K562 (cell line): Measurements from ENCODE around the gene ERICH2. TPM values are rescaled to one million over a fixed set of nuclear protein-coding genes. Genes with fewer than 3 reads are reported as not detected.

Experiments
- BCOR ChIP-seq: fragments of 450-650 bp; IDR thresholded peaks from 2 replicates; pipeline ENCODE4 v1.6.1; 2016
- BRF1 ChIP-seq: IDR thresholded peaks from 3 replicates; pipeline ENCODE4 v1.6.1; 2011; ENCODE audit warnings: borderline replicate concordance, mild to moderate bottlenecking; ENCODE audit not compliant: insufficient read length; ENCODE audit errors: extremely low read depth
- CHD2 ChIP-seq: IDR thresholded peaks from 2 replicates; pipeline ENCODE4 v1.6.1; 2011; ENCODE audit warnings: low read depth, low read length
- DMBX1 ChIP-seq: fragments of 250-450 bp; sonication (Bioruptor Pico); IDR thresholded peaks from 2 replicates; pipeline ENCODE4 v1.8.0; 2022; ENCODE audit warnings: inconsistent platforms, mild to moderate bottlenecking, moderate library complexity, borderline replicate concordance
- FOXK1 ChIP-seq: sonication (generic); formaldehyde crosslinking; IDR thresholded peaks from 2 replicates; pipeline ENCODE4 v1.8.0; 2022; ENCODE audit warnings: missing genetic modification reagents, mild to moderate bottlenecking, borderline replicate concordance
- HLTF ChIP-seq: fragments of 450-650 bp; IDR thresholded peaks from 2 replicates; pipeline ENCODE4 v1.6.1; 2016
- HMG20B ChIP-seq: fragments of 250-450 bp; sonication (Bioruptor Pico); IDR thresholded peaks from 2 replicates; pipeline ENCODE4 v1.5.0; 2021; ENCODE audit warnings: mild to moderate bottlenecking
- ILF3 ChIP-seq: fragments of 450-650 bp; IDR thresholded peaks from 2 replicates; pipeline ENCODE4 v1.6.1; 2018; ENCODE audit warnings: antibody characterized with exemption, mild to moderate bottlenecking, moderate library complexity, borderline replicate concordance
- KDM1A ChIP-seq, 2 experiments: fragments of 450-650 bp; IDR thresholded peaks; 2 replicates each; pipeline ENCODE4 v1.6.1; 2016; ENCODE audit warnings: mild to moderate bottlenecking in 2 of 2
- LARP7 ChIP-seq: fragments of 450-650 bp; IDR thresholded peaks from 2 replicates; pipeline ENCODE4 v1.6.1; 2016
- MYC ChIP-seq, 2 experiments: fragments of 250-450 bp in 1 of 2; sonication (Bioruptor Pico) in 1 of 2; IDR thresholded peaks; 2 replicates each; pipeline versions ENCODE4 v1.5.1 to v1.6.1; 2012 to 2021; ENCODE audit warnings: low read depth in 2 of 2, borderline replicate concordance in 1 of 2, improper control_type of control experiment in 1 of 2, low read length in 1 of 2, mild to moderate bottlenecking in 1 of 2, moderate library complexity in 1 of 2
- NEUROD1 ChIP-seq: fragments of 150-350 bp; IDR thresholded peaks from 2 replicates; pipeline ENCODE4 v1.6.1; 2014; ENCODE audit warnings: borderline replicate concordance, low read length, low read depth; ENCODE audit not compliant: partially characterized antibody
- NRF1 ChIP-seq, 2 experiments: fragments of 450-650 bp; IDR thresholded peaks in 1 of 2; conservative IDR thresholded peaks in 1 of 2; 2 replicates each; pipeline ENCODE4 v1.6.1; 2014; ENCODE audit warnings: mild to moderate bottlenecking in 2 of 2
- PML ChIP-seq: IDR thresholded peaks from 2 replicates; pipeline ENCODE4 v1.6.1; 2012; ENCODE audit warnings: low read length, inconsistent platforms
- RBBP5 ChIP-seq: fragments of 200-600 bp; sonication (generic); IDR thresholded peaks from 2 replicates; pipeline ENCODE4 v1.6.1; 2012; ENCODE audit warnings: borderline replicate concordance, mild to moderate bottlenecking, low read length, control low read depth, inconsistent platforms; ENCODE audit not compliant: insufficient read depth, poor library complexity, severe bottlenecking
- RCOR1 ChIP-seq, 2 experiments: IDR thresholded peaks; 2 replicates each; pipeline ENCODE4 v1.6.1; 2012; ENCODE audit warnings: low read depth in 2 of 2, low read length in 2 of 2, borderline replicate concordance in 1 of 2, improper control_type of control experiment in 1 of 2
- SNAPC5 ChIP-seq: fragments of 250-450 bp; sonication (Bioruptor Pico); IDR thresholded peaks from 2 replicates; pipeline ENCODE4 v1.8.0; 2021; ENCODE audit warnings: moderate library complexity, mild to moderate bottlenecking, inconsistent platforms
- TBP ChIP-seq: optimal IDR thresholded peaks from 2 replicates; pipeline ENCODE3; 2011; ENCODE audit warnings: low read depth, low read length, improper control_type of control experiment
- polyA plus RNA-seq, 8 experiments: library from polyadenylated mRNA; depleted of rRNA in 4 of 8; stranded (reverse) in 5 of 8; unstranded in 3 of 8; fragments of >200 nt; fragmentation: Nextera tagmentation in 2 of 8; fragmentation: Illumina TruSeq in 1 of 8; extraction: Ambion mirVana in 2 of 8; extraction: Trizol in 1 of 8; gene quantifications; 2 replicates each; pipeline versions ENCODE4 v1.2.1 to v1.2.3, GENCODE V29; 2011 to 2014; ENCODE audit warnings: inconsistent platforms in 1 of 8, missing spikeins in 1 of 8
- total RNA-seq, 7 experiments: library from RNA; depleted of rRNA in 6 of 7; stranded (reverse); fragments of >200 nt in 6 of 7; fragmentation: Illumina TruSeq in 2 of 7; extraction: Trizol in 2 of 7; gene quantifications; 2 replicates each; pipeline versions ENCODE4 v1.2.1 to v1.2.3, GENCODE V29; 2011 to 2021; ENCODE audit warnings: low replicate concordance in 1 of 7
- TF ChIP-seq, protein P1 (sequence below): sonication (generic); formaldehyde crosslinking; IDR thresholded peaks from 2 replicates; pipeline ENCODE4 v1.8.0; 2023; ENCODE audit warnings: missing genetic modification reagents, mild to moderate bottlenecking, borderline replicate concordance
- TF ChIP-seq, protein P2 (sequence below), 2 experiments: fragments of 450-650 bp in 1 of 2; sonication (generic) in 1 of 2; formaldehyde crosslinking in 1 of 2; IDR thresholded peaks in 1 of 2; conservative IDR thresholded peaks in 1 of 2; 2 replicates each; pipeline versions ENCODE4 v1.6.1 to v1.8.1; 2016 to 2023; ENCODE audit warnings: mild to moderate bottlenecking in 2 of 2, moderate library complexity in 2 of 2, inconsistent platforms in 1 of 2, missing genetic modification reagents in 1 of 2

Gene ERICH2
- total and polyA plus RNA-seq, 9 of the 15 experiments (the other 6 are each of a cell fraction or from before 2014, with no cell fraction given), result 0.85 to 2.4 (median 1.6) TPM

- TF ChIP-seq, protein P1, sequence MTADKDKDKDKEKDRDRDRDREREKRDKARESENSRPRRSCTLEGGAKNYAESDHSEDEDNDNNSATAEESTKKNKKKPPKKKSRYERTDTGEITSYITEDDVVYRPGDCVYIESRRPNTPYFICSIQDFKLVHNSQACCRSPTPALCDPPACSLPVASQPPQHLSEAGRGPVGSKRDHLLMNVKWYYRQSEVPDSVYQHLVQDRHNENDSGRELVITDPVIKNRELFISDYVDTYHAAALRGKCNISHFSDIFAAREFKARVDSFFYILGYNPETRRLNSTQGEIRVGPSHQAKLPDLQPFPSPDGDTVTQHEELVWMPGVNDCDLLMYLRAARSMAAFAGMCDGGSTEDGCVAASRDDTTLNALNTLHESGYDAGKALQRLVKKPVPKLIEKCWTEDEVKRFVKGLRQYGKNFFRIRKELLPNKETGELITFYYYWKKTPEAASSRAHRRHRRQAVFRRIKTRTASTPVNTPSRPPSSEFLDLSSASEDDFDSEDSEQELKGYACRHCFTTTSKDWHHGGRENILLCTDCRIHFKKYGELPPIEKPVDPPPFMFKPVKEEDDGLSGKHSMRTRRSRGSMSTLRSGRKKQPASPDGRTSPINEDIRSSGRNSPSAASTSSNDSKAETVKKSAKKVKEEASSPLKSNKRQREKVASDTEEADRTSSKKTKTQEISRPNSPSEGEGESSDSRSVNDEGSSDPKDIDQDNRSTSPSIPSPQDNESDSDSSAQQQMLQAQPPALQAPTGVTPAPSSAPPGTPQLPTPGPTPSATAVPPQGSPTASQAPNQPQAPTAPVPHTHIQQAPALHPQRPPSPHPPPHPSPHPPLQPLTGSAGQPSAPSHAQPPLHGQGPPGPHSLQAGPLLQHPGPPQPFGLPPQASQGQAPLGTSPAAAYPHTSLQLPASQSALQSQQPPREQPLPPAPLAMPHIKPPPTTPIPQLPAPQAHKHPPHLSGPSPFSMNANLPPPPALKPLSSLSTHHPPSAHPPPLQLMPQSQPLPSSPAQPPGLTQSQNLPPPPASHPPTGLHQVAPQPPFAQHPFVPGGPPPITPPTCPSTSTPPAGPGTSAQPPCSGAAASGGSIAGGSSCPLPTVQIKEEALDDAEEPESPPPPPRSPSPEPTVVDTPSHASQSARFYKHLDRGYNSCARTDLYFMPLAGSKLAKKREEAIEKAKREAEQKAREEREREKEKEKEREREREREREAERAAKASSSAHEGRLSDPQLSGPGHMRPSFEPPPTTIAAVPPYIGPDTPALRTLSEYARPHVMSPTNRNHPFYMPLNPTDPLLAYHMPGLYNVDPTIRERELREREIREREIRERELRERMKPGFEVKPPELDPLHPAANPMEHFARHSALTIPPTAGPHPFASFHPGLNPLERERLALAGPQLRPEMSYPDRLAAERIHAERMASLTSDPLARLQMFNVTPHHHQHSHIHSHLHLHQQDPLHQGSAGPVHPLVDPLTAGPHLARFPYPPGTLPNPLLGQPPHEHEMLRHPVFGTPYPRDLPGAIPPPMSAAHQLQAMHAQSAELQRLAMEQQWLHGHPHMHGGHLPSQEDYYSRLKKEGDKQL, result peak; percentile 36; the same call in 1 of the 2 replicates
- TF ChIP-seq BCOR, result 0 out of 2 replicates have a peak, but pooled peaks have one; percentile 62
- TF ChIP-seq FOXK1 (CRISPR knock-in tag), result no peak
- TF ChIP-seq ILF3, result no peak
- peak; percentile 95 for TF ChIP-seq NRF1 (conservative IDR thresholded peaks at IDR 0.05 in 1 of 2, IDR thresholded peaks at IDR 0.05 in 1 of 2)
- TF ChIP-seq HLTF, result no peak; the same call in 1 of the 2 replicates
- 0 out of 2 replicates have a peak, but pooled peaks have one; percentile 15 for TF ChIP-seq CHD2
- no peak for TF ChIP-seq HMG20B (CRISPR knock-in tag)
- no peak for TF ChIP-seq KDM1A (IDR thresholded peaks at IDR 0.05)
- TF ChIP-seq, protein P2, sequence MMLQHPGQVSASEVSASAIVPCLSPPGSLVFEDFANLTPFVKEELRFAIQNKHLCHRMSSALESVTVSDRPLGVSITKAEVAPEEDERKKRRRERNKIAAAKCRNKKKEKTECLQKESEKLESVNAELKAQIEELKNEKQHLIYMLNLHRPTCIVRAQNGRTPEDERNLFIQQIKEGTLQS (IDR thresholded peaks at IDR 0.05), result no peak
- TF ChIP-seq, protein P2 (CRISPR knock-in tag; conservative IDR thresholded peaks at IDR 0.05), result peak; percentile 32; the same call in 1 of the 2 replicates
- peak; percentile 52; the same call in 1 of the 2 replicates for TF ChIP-seq PML
- TF ChIP-seq TBP, result peak; percentile 6
- peak; percentile 41; the same call in 1 of the 2 replicates for TF ChIP-seq DMBX1 (CRISPR knock-in tag)
- TF ChIP-seq MYC (IDR thresholded peaks at IDR 0.05; ENCODE audit: low read depth, low read length), result no peak; the same call in 1 of the 2 replicates
- TF ChIP-seq MYC (CRISPR knock-in tag; IDR thresholded peaks at IDR 0.05; ENCODE audit: borderline replicate concordance, low read depth), result peak; percentile 70; the same call in 1 of the 2 replicates
- peak; percentile 4 for TF ChIP-seq NEUROD1
- TF ChIP-seq LARP7, result no peak
- peak in 1 of 2 experiments; percentile 47; a peak in 1 of 4 replicates for TF ChIP-seq RCOR1 (IDR thresholded peaks at IDR 0.05; ENCODE audit: borderline replicate concordance in 1 of 2, low read depth in 2 of 2, low read length in 2 of 2)
- peak; percentile 92 for TF ChIP-seq RBBP5
- TF ChIP-seq BRF1, result no peak
- TF ChIP-seq SNAPC5 (CRISPR knock-in tag), result no peak
These were observed 635 bp downstream of the ERICH2 start (continued) for GRCh38 chr2:170770606-170771420.
